Mammary epithelial cell (primary cell): ENCODE measurements around the gene CYP26C1.

Source experiments
- EZH2 ChIP-seq: IDR thresholded peaks from 2 replicates; pipeline ENCODE4 v1.6.1; 2012; ENCODE audit warnings: low read length, inconsistent platforms, borderline replicate concordance
- TF ChIP-seq, protein P1 (sequence below), 2 donors: IDR thresholded peaks in 1 of 2; conservative IDR thresholded peaks in 1 of 2; 2 replicates each; pipeline ENCODE4 v1.5.1; 2011 to 2012; ENCODE audit warnings: inconsistent platforms in 2 of 2, low read length in 2 of 2, mild to moderate bottlenecking in 2 of 2, control low read depth in 1 of 2, low read depth in 1 of 2; ENCODE audit not compliant: insufficient read depth in 1 of 2; ENCODE audit errors: extremely low read depth in 1 of 2

DNA sequence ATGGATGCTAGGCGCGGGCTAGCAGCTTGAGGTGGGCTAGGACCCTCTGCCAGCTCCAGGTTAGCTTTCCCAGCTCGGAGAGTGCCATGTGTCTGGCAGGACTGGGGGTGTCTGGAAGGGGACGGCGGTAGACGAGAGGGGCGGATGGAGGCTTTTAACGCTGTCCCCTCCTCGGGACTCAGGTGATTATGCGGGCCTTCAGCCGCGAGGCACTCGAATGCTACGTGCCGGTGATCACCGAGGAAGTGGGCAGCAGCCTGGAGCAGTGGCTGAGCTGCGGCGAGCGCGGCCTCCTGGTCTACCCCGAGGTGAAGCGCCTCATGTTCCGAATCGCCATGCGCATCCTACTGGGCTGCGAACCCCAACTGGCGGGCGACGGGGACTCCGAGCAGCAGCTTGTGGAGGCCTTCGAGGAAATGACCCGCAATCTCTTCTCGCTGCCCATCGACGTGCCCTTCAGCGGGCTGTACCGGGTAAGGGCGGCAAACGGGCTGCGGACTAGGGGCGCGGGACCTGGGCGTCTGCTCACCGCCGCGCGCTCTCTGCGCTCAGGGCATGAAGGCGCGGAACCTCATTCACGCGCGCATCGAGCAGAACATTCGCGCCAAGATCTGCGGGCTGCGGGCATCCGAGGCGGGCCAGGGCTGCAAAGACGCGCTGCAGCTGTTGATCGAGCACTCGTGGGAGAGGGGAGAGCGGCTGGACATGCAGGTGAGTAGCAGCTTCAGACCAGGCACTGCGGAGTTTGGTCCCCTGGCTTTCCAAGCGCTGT is 14.2 kb downstream of the CYP26C1 start:
- TF ChIP-seq, protein P1, sequence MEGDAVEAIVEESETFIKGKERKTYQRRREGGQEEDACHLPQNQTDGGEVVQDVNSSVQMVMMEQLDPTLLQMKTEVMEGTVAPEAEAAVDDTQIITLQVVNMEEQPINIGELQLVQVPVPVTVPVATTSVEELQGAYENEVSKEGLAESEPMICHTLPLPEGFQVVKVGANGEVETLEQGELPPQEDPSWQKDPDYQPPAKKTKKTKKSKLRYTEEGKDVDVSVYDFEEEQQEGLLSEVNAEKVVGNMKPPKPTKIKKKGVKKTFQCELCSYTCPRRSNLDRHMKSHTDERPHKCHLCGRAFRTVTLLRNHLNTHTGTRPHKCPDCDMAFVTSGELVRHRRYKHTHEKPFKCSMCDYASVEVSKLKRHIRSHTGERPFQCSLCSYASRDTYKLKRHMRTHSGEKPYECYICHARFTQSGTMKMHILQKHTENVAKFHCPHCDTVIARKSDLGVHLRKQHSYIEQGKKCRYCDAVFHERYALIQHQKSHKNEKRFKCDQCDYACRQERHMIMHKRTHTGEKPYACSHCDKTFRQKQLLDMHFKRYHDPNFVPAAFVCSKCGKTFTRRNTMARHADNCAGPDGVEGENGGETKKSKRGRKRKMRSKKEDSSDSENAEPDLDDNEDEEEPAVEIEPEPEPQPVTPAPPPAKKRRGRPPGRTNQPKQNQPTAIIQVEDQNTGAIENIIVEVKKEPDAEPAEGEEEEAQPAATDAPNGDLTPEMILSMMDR (conservative IDR thresholded peaks at IDR 0.05 in 1 of 2, IDR thresholded peaks at IDR 0.05 in 1 of 2; ENCODE audit: extremely low read depth in 1 of 2, insufficient read depth in 1 of 2, low read depth in 1 of 2, low read length in 2 of 2): no peak
- TF ChIP-seq EZH2: peak; percentile 87
